KMS-11 (cell line): ENCODE results near the gene DECR2.

Experiments used
- H2AFZ ChIP-seq: fragments of 200-600 bp; sonication (generic); 2 replicates; pipeline ENCODE4 v1.6.1; 2016; ENCODE audit warnings: antibody characterized with exemption, mixed run types, low read depth
- H3K27ac ChIP-seq: fragments of 200-600 bp; sonication (generic); 2 replicates; pipeline ENCODE4 v1.6.1; 2016; ENCODE audit warnings: mild to moderate bottlenecking, mixed run types
- H3K27me3 ChIP-seq: fragments of 200-600 bp; sonication (generic); 2 replicates; pipeline ENCODE4 v1.6.1; 2017; ENCODE audit warnings: mild to moderate bottlenecking, low read depth, mixed run types, moderate library complexity; ENCODE audit not compliant: insufficient read depth
- H3K36me3 ChIP-seq: fragments of 200-600 bp; sonication (generic); 2 replicates; pipeline ENCODE4 v1.6.1; 2017; ENCODE audit warnings: mild to moderate bottlenecking, mixed run types; ENCODE audit not compliant: insufficient read depth
- H3K4me1 ChIP-seq: fragments of 200-600 bp; sonication (generic); 2 replicates; pipeline ENCODE4 v1.6.1; 2016; ENCODE audit warnings: mild to moderate bottlenecking, low read depth, mixed run types; ENCODE audit not compliant: poor library complexity, severe bottlenecking
- H3K4me2 ChIP-seq: fragments of 200-600 bp; sonication (generic); 2 replicates; pipeline ENCODE4 v1.7.0; 2016; ENCODE audit warnings: mild to moderate bottlenecking, mixed run types
- H3K4me3 ChIP-seq: fragments of 200-600 bp; sonication (generic); IDR thresholded peaks from 2 replicates; pipeline ENCODE4 v1.6.1; 2017; ENCODE audit warnings: low read depth, low read length, mixed read lengths; ENCODE audit not compliant: insufficient read depth
- H3K79me2 ChIP-seq: fragments of 200-600 bp; sonication (generic); 2 replicates; pipeline ENCODE4 v1.6.1; 2016; ENCODE audit warnings: low read depth, mixed run types; ENCODE audit not compliant: insufficient read depth
- H3K9ac ChIP-seq: fragments of 200-600 bp; sonication (generic); 2 replicates; pipeline ENCODE4 v1.6.1; 2016; ENCODE audit warnings: mild to moderate bottlenecking, mixed run types
- H4K20me1 ChIP-seq: fragments of 200-600 bp; sonication (generic); 2 replicates; pipeline ENCODE4 v1.6.1; 2016; ENCODE audit warnings: mild to moderate bottlenecking, mixed run types; ENCODE audit not compliant: insufficient read depth
- CTCF ChIP-seq: fragments of 200-600 bp; sonication (generic); conservative IDR thresholded peaks from 2 replicates; pipeline ENCODE4 v1.6.1; 2017; ENCODE audit warnings: low read depth, mild to moderate bottlenecking, antibody characterized with exemption, low read length, moderate library complexity, mixed read lengths

DECR2 gene

GRCh38 chr16:373020-373598 lies 28.6 kb upstream of the DECR2 start:
- Histone ChIP-seq H3K4me1 (peaks cover 14% of the 10 kb centered on the region), H3K36me3 (no peaks in the 10 kb centered on the region), H3K4me3 (no peak overlapping the region), H3K79me2 (peaks cover 6% of the 10 kb centered on the region; the same call in 1 of the 2 replicates), H3K27ac (no peak overlapping the region), H3K27me3 (no peaks in the 10 kb centered on the region), H3K9ac (no peak overlapping the region), H4K20me1 (no peaks in the 10 kb centered on the region), H2AFZ (no peak overlapping the region), H3K4me2 (no peak overlapping the region)
- TF ChIP-seq CTCF = no peak

- Histone ChIP-seq H2AFZ (no peak overlapping the region), H3K36me3 (no peaks in the 10 kb centered on the region), H3K4me1 (peaks cover 14% of the 10 kb centered on the region), H3K4me2 (no peak overlapping the region), H3K4me3 (no peak overlapping the region), H3K27ac (no peak overlapping the region), H3K9ac (no peak overlapping the region), H4K20me1 (no peaks in the 10 kb centered on the region), H3K27me3 (no peaks in the 10 kb centered on the region), H3K79me2 (peaks cover 6% of the 10 kb centered on the region; the same call in 1 of the 2 replicates)
- TF ChIP-seq CTCF = no peak
Observed at GRCh38 chr16:373848-374615, 27.7 kb upstream of the DECR2 start.

GRCh38 chr16:374616-374926 lies 27.1 kb upstream of the DECR2 start:
- Histone ChIP-seq H4K20me1 (no peaks in the 10 kb centered on the region), H3K27me3 (no peaks in the 10 kb centered on the region), H3K4me3 (no peak overlapping the region), H3K4me2 (no peak overlapping the region), H3K36me3 (no peaks in the 10 kb centered on the region), H2AFZ (no peak overlapping the region), H3K27ac (no peak overlapping the region), H3K79me2 (peaks cover 4% of the 10 kb centered on the region; the same call in 1 of the 2 replicates), H3K9ac (no peak overlapping the region), H3K4me1 (peaks cover 12% of the 10 kb centered on the region)
- TF ChIP-seq CTCF = no peak

GRCh38 chr16:375212-375611 lies 26.5 kb upstream of the DECR2 start:
- Histone ChIP-seq H2AFZ (no peak overlapping the region), H4K20me1 (no peaks in the 10 kb centered on the region), H3K27me3 (no peaks in the 10 kb centered on the region), H3K9ac (no peak overlapping the region), H3K4me2 (no peak overlapping the region), H3K79me2 (no peaks in the 10 kb centered on the region), H3K4me3 (no peak overlapping the region), H3K36me3 (no peaks in the 10 kb centered on the region), H3K4me1 (peaks cover 9% of the 10 kb centered on the region), H3K27ac (no peak overlapping the region)
- no peak for TF ChIP-seq CTCF
